Rectal smooth muscle tissue (tissue), 1 donor: ENCODE results near the gene PIM1.
"Not testable (repeated sequence)": the region's sequence is repeated elsewhere in the genome, so short reads cannot be mapped to it uniquely, and the experiment has no call there.

ENCODE experiments used
- H3K27ac ChIP-seq: one replicate; pipeline ENCODE4 v1.7.0; 2013; ENCODE audit warnings: low read depth, low read length, inconsistent platforms
- H3K27me3 ChIP-seq: one replicate; pipeline ENCODE4 v1.7.0; 2013; ENCODE audit warnings: low read length; ENCODE audit not compliant: control insufficient read depth, insufficient read depth
- H3K36me3 ChIP-seq: one replicate; pipeline ENCODE4 v1.7.0; 2013; ENCODE audit warnings: low read length; ENCODE audit not compliant: control insufficient read depth, insufficient read depth
- H3K4me1 ChIP-seq: one replicate; pipeline ENCODE4 v1.7.0; 2013; ENCODE audit warnings: low read length; ENCODE audit not compliant: control insufficient read depth, insufficient read depth
- H3K4me3 ChIP-seq: one replicate; pipeline ENCODE4 v1.7.0; 2013; ENCODE audit warnings: low read length
- H3K9ac ChIP-seq: one replicate; pipeline ENCODE4 v1.7.0; 2013; ENCODE audit warnings: low read length

PIM1 gene

DNA sequence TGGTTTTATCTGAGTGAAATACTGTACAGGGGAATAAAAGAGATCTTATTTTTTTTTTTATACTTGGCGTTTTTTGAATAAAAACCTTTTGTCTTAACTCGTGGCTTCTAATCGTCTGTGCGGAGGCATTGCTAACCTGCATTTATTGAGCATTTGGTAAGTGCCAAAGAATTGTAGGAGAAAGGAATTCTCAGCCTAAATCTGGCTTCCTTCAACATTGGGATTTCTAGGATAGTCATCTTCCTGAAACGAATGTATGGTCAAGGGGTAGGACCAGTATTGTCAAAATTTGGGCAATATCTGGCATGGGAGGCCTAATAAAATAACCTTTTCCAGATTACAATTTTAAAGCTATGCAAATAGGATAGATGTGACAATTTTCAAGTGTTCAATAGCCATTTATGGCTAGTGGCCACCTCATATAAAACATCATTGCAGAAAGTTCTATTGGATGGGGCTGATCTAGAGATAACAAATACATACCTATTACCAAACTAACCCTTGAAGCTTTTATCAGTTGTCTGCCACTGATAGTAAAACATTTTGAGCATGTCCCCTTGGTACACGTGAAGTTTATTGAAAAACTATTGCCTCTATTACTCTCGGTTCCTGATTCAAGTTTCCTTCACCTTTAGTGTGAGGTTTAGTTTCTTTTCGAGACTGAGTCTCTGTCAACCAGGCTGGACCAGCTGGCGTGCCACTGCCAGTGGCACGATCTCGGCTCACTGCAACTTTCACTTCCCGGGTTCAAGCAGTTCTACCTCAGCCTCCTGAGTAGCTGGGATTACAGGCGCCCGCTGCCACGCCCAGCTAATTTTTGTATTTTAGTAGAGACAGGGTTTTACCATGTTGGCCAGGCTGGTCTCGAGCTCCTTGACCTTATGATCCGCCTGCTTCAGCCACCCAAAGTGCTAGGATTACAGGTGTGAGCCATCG lies 5.6 kb downstream of the PIM1 start:
- peaks cover 13% of the 10 kb centered on the region for H3K4me1 ChIP-seq

GRCh38 chr6:37176268-37177076 lies 6.5 kb downstream of the PIM1 start:
- peaks cover 13% of the 10 kb centered on the region for H3K4me1 ChIP-seq
- H3K9ac ChIP-seq, result no peak overlapping the region
- H3K4me3 ChIP-seq, result no peak overlapping the region
- H3K36me3 ChIP-seq, result peaks cover 24% of the 10 kb centered on the region
- no peak overlapping the region for H3K27ac ChIP-seq
- no peaks in the 10 kb centered on the region for H3K27me3 ChIP-seq

More for the DNA sequence above, 5.6 kb downstream of the PIM1 start:
- H3K9ac ChIP-seq, result no peak overlapping the region
- H3K27ac ChIP-seq, result no peak overlapping the region
- peaks cover 24% of the 10 kb centered on the region for H3K36me3 ChIP-seq
- H3K27me3 ChIP-seq, result no peaks in the 10 kb centered on the region
- H3K4me3 ChIP-seq, result no peak overlapping the region

- H3K27me3 ChIP-seq, result no peaks in the 10 kb centered on the region
- H3K36me3 ChIP-seq, result peaks cover 24% of the 10 kb centered on the region
- H3K4me3 ChIP-seq, result no peak overlapping the region
- H3K9ac ChIP-seq, result no peak overlapping the region
- peaks cover 11% of the 10 kb centered on the region for H3K4me1 ChIP-seq
- no peak overlapping the region for H3K27ac ChIP-seq
These were observed 7.4 kb downstream of the PIM1 start for GRCh38 chr6:37177077-37177934.

DNA sequence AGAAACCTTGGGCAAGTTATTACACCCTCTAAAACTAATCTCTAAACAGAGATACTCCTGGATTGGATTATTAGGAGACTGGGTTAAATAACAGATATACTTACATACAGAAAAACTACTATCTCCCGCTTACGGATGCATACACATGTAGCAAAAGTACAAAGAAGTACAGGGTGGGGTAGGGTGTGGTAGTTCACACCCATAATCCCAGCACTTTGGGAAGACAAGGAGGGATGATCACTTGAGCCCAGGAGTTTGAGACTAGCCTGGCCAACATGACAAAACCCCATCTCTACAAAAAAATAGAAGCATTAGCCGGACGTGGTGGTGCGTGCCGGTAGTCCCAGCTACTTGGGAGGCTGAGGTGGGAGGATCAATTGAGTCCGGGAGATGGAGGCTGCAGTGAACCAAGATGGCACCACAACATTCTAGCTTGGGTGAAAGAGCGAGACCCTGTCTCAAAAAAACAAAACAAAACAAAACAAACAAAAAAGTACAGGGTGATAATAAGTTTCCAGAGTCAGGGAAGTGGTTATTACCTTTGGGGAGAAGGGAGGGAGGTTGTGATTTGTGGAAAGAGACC lies 8.1 kb downstream of the PIM1 start:
- peaks cover 17% of the 10 kb centered on the region for H3K36me3 ChIP-seq
- no peak overlapping the region for H3K9ac ChIP-seq
- peaks cover 6% of the 10 kb centered on the region for H3K4me1 ChIP-seq
- H3K27ac ChIP-seq, result no peak overlapping the region
- H3K27me3 ChIP-seq, result no peaks in the 10 kb centered on the region
- no peak overlapping the region for H3K4me3 ChIP-seq

GRCh38 chr6:37180075-37180474 lies 10.1 kb downstream of the PIM1 start:
- no peak overlapping the region for H3K9ac ChIP-seq
- no peak overlapping the region for H3K4me3 ChIP-seq
- no peaks in the 10 kb centered on the region for H3K27me3 ChIP-seq
- peaks cover 3% of the 10 kb centered on the region for H3K36me3 ChIP-seq
- no peak overlapping the region for H3K27ac ChIP-seq
- H3K4me1 ChIP-seq, result no peaks in the 10 kb centered on the region

GRCh38 chr6:37180610-37181009 lies 10.7 kb downstream of the PIM1 start:
- H3K27ac ChIP-seq, H3K9ac ChIP-seq, H3K27me3 ChIP-seq, H3K4me1 ChIP-seq, H3K4me3 ChIP-seq, H3K36me3 ChIP-seq: not testable (repeated sequence)

DNA sequence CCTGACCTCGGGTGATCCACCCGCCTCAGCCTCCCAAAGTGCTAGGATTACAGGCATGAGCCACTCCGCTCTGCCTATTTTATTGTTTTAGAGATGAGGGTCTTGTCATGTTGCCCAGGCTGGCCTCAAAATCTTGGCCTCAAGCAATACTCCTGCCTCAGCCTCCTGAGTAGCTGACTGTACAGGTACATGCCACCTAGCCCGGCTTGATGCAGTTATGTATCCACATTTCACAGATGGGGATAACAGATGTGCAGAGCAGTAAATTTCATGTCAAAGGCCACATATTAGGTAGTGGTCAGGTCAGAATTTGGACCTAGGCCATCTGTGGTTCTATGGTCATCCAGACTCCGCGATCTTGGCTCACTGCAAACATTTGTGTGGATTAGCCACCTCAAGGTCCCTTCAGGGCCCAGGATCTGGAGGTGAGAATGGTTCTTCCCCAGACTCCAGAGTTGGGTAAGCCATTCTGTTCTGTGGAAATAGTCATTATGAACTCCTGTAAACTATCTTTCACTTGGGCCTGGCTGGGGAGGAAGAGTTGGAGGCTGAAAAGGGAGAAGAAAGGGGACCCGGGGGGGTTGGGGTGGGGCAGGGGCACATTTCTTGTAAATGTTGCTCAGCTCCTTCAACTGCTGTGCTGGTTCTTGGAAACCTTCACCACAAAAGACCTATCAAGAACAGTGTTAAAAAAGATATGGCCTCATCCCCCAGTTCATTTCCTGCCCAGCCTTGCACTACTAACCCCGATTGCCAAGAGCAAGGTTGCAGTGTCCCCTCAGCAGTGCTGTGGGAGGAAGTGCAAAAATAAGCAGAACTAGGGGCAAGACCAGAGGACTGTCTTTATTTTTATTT lies 13.0 kb downstream of the PIM1 start:
- Histone ChIP-seq H3K27ac (no peak overlapping the region), H3K27me3 (no peaks in the 10 kb centered on the region)

GRCh38 chr6:37185949-37186720 lies 16.2 kb downstream of the PIM1 start:
- H3K4me3 ChIP-seq, H3K4me1 ChIP-seq, H3K9ac ChIP-seq, H3K36me3 ChIP-seq, H3K27ac ChIP-seq, H3K27me3 ChIP-seq: not testable (repeated sequence)

More for the DNA sequence above, 13.0 kb downstream of the PIM1 start:
- H3K9ac ChIP-seq, result no peak overlapping the region
- no peaks in the 10 kb centered on the region for H3K4me1 ChIP-seq
- no peak overlapping the region for H3K4me3 ChIP-seq
- no peaks in the 10 kb centered on the region for H3K36me3 ChIP-seq

GRCh38 chr6:37187321-37188022 lies 17.5 kb downstream of the PIM1 start:
- H3K4me3 ChIP-seq, result no peak overlapping the region
- H3K9ac ChIP-seq, result no peak overlapping the region
- no peaks in the 10 kb centered on the region for H3K4me1 ChIP-seq
- no peaks in the 10 kb centered on the region for H3K27me3 ChIP-seq
- no peak overlapping the region for H3K27ac ChIP-seq
- no peaks in the 10 kb centered on the region for H3K36me3 ChIP-seq

GRCh38 chr6:37188962-37189510 lies 19.1 kb downstream of the PIM1 start:
- Histone ChIP-seq H3K36me3 (no peaks in the 10 kb centered on the region), H3K9ac (no peak overlapping the region), H3K27ac (no peak overlapping the region), H3K4me1 (no peaks in the 10 kb centered on the region), H3K4me3 (no peak overlapping the region), H3K27me3 (no peaks in the 10 kb centered on the region)
